GM13977 (cell line): ENCODE measurements around the gene GBP6.

Experiments used
- DNase-seq: peaks from one replicate; pipeline ENCODE4 v3.0.0; 2012; ENCODE audit warnings: low spot score
- in situ Hi-C: fragments of 300-500 bp; cut with MboI; formaldehyde crosslinking; loops from one replicate; pipeline ENCODE4 v1.12.0; 2022; ENCODE audit warnings: low sequenced_read_pairs, low pct_unique_long_range_greater_than_20kb, mixed read lengths, inconsistent platforms; ENCODE audit not compliant: unreplicated experiment
- TF ChIP-seq, protein P1 (sequence below): IDR thresholded peaks from 2 replicates; pipeline ENCODE4 v1.5.1; 2012; ENCODE audit warnings: mild to moderate bottlenecking, control low read depth; ENCODE audit not compliant: insufficient read depth; ENCODE audit errors: extremely low read depth, missing control alignments

The GBP6 gene, protein sequence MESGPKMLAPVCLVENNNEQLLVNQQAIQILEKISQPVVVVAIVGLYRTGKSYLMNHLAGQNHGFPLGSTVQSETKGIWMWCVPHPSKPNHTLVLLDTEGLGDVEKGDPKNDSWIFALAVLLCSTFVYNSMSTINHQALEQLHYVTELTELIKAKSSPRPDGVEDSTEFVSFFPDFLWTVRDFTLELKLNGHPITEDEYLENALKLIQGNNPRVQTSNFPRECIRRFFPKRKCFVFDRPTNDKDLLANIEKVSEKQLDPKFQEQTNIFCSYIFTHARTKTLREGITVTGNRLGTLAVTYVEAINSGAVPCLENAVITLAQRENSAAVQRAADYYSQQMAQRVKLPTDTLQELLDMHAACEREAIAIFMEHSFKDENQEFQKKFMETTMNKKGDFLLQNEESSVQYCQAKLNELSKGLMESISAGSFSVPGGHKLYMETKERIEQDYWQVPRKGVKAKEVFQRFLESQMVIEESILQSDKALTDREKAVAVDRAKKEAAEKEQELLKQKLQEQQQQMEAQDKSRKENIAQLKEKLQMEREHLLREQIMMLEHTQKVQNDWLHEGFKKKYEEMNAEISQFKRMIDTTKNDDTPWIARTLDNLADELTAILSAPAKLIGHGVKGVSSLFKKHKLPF

GRCh38 chr1:89363638-89364536 lies at the start of gene GBP6:
Gene GBP6, plus strand, starts transcription at chr1:89364059. Its CDS starts 4,493 bp downstream, at chr1:89368552.
- DNase-seq = no peak
- in situ Hi-C loops = loop anchor here (10.0 kb wide), 1 partner anchor 269 kb away; no protein-coding TSS in a partner anchor
- TF ChIP-seq, protein P1, sequence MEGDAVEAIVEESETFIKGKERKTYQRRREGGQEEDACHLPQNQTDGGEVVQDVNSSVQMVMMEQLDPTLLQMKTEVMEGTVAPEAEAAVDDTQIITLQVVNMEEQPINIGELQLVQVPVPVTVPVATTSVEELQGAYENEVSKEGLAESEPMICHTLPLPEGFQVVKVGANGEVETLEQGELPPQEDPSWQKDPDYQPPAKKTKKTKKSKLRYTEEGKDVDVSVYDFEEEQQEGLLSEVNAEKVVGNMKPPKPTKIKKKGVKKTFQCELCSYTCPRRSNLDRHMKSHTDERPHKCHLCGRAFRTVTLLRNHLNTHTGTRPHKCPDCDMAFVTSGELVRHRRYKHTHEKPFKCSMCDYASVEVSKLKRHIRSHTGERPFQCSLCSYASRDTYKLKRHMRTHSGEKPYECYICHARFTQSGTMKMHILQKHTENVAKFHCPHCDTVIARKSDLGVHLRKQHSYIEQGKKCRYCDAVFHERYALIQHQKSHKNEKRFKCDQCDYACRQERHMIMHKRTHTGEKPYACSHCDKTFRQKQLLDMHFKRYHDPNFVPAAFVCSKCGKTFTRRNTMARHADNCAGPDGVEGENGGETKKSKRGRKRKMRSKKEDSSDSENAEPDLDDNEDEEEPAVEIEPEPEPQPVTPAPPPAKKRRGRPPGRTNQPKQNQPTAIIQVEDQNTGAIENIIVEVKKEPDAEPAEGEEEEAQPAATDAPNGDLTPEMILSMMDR = no peak

- TF ChIP-seq, protein P1 = no peak
- in situ Hi-C loops = no loop called here
These were observed 41.5 kb upstream of the GBP6 start for GRCh38 chr1:89322402-89322801.

GRCh38 chr1:89331890-89332289 lies 32.0 kb upstream of the GBP6 start:
- no peak for DNase-seq
- TF ChIP-seq, protein P1 = no peak
- in situ Hi-C loops = no loop called here

More at GRCh38 chr1:89322402-89322801, 41.5 kb upstream of the GBP6 start:
- DNase-seq = no peak

GRCh38 chr1:89332461-89332860 lies 31.4 kb upstream of the GBP6 start:
- no peak for DNase-seq
- in situ Hi-C loops = no loop called here
- TF ChIP-seq, protein P1 = no peak

GRCh38 chr1:89335486-89335885 lies 28.4 kb upstream of the GBP6 start:
- TF ChIP-seq, protein P1 = no peak
- in situ Hi-C loops = no loop called here
- no peak for DNase-seq

DNA sequence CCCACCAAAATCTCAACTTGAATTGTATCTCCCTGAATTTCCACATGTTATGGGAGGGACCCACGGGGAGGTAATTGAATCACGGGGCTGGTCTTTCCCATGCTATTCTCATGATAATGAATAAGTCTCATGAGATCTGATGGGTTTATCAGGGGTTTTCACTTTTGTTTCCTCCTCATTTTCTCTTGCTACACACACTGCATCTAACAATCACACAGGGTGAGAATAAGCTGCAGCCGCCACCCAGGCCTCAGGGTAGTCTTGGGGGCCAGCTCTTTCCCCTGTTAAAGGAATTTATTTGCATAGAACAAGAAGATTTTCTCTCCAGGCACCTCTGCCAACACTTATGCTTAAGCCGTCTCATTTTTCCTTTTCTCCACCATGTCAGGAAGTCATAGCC lies 26.0 kb upstream of the GBP6 start:
- DNase-seq = no peak
- TF ChIP-seq, protein P1 = no peak
- in situ Hi-C loops = no loop called here
